ENCODE results near the gene UBL4A. TPM values are rescaled to one million over a fixed set of nuclear protein-coding genes. Genes with fewer than 3 reads are reported as not detected.

UBL4A gene
- total RNA-seq, 1 donor from 2014 or later: 35.0 TPM

DNA sequence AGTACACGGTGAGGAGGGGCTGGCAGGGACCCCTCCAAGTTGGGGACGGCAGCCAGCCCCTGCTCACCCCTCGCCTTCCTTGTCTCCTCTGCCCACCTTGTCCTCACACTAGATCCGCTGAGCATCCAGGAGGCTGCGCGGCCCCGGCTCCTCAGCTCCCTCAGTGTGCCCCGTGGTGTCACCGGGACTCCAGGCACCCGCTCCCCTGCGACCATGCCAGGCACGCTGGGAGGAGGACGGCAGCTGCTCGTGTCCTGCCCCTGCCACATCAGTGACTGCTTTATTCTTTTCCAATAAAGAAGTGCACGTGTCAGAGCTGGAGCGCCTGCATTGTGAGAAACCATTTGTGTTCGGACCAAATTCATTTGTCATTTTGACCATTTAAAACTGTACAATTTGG is 36.1 kb downstream of the UBL4A start:
- Histone ChIP-seq H3K4me3 (ENCODE audit: low read length in 3 of 3) (no peak overlapping the region), H3K9me3 (ENCODE audit: control insufficient read depth in 3 of 3, low read length in 3 of 3) (no peaks in the 10 kb centered on the region), H3K36me3 (ENCODE audit: control insufficient read depth in 3 of 3, insufficient read depth in 3 of 3, low read length in 3 of 3) (peaks cover 22 to 44% (median 30%) of the 10 kb centered on the region in 3 donors), H3K27ac (ENCODE audit: low read depth, low read length) (no peak overlapping the region), H3K27me3 (ENCODE audit: control insufficient read depth in 3 of 3, insufficient read depth in 3 of 3, low read length in 3 of 3) (no peaks in the 10 kb centered on the region), H3K4me1 (ENCODE audit: control insufficient read depth in 3 of 3, insufficient read depth in 3 of 3, low read length in 3 of 3) (peaks cover 2 to 7% (median 5%) of the 10 kb centered on the region in 3 donors), H3K9ac (ENCODE audit: low read depth in 1 of 3, low read length in 3 of 3) (no peak overlapping the region)

DNA sequence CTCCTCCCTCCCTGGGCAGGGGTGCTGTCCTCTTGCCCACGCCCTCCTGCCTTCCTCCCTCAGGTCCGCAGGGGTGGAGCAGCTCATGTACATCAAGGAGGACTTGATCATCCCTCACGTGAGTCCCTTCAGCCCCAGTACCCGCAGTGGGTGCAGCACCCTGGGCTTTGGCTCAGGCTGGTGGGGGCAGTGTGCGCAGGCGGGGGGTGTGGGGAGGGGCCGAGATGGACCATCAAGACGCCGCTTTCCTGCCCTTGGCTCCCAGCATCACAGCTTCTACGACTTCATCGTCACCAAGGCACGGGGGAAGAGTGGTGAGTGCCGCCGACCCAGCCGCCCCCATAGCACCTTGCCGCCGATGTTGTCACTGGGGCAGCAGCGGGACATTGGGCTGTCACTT is 36.8 kb downstream of the UBL4A start:
- no peaks in the 10 kb centered on the region for H3K27me3 ChIP-seq (ENCODE audit: control insufficient read depth in 3 of 3, insufficient read depth in 3 of 3, low read length in 3 of 3)
- H3K9ac ChIP-seq (ENCODE audit: low read depth in 1 of 3, low read length in 3 of 3): no peak overlapping the region
- no peak overlapping the region for H3K4me3 ChIP-seq (ENCODE audit: low read length in 3 of 3)
- H3K36me3 ChIP-seq (ENCODE audit: control insufficient read depth in 3 of 3, insufficient read depth in 3 of 3, low read length in 3 of 3): peaks cover 22 to 44% (median 30%) of the 10 kb centered on the region in 3 donors
- H3K9me3 ChIP-seq (ENCODE audit: control insufficient read depth in 3 of 3, low read length in 3 of 3): no peaks in the 10 kb centered on the region
- peaks cover 9 to 14% (median 12%) of the 10 kb centered on the region in 3 donors for H3K4me1 ChIP-seq (ENCODE audit: control insufficient read depth in 3 of 3, insufficient read depth in 3 of 3, low read length in 3 of 3)
- no peak overlapping the region for H3K27ac ChIP-seq (ENCODE audit: low read depth, low read length)

DNA sequence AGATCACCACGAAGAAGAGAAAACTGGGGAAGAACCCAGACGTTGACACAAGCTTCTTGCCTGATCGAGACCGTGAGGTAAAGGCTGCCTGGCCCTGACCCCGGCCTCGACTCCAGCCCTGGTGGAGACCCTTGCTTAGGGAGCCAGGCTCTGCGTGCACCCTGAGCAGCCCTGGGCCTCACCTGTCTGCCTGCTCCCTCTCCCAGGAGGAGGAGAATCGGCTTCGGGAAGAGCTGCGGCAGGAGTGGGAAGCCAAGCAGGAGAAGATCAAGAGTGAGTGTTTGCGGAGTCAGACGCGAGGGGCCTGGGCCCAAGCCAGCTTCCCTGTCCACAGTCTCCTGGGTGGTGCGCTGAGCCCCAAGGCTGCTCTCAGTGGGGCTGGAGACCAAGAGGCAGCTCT is 37.9 kb downstream of the UBL4A start:
- Histone ChIP-seq H3K36me3 (ENCODE audit: control insufficient read depth in 3 of 3, insufficient read depth in 3 of 3, low read length in 3 of 3) (peaks cover 22 to 44% (median 30%) of the 10 kb centered on the region in 3 donors), H3K27ac (ENCODE audit: low read depth, low read length) (no peak overlapping the region), H3K27me3 (ENCODE audit: control insufficient read depth in 3 of 3, insufficient read depth in 3 of 3, low read length in 3 of 3) (no peaks in the 10 kb centered on the region), H3K4me1 (ENCODE audit: control insufficient read depth in 3 of 3, insufficient read depth in 3 of 3, low read length in 3 of 3) (peaks cover 13 to 19% (median 15%) of the 10 kb centered on the region in 3 donors), H3K9me3 (ENCODE audit: control insufficient read depth in 3 of 3, low read length in 3 of 3) (no peaks in the 10 kb centered on the region), H3K4me3 (ENCODE audit: low read length in 3 of 3) (no peak overlapping the region), H3K9ac (ENCODE audit: low read depth in 1 of 3, low read length in 3 of 3) (no peak overlapping the region)

DNA sequence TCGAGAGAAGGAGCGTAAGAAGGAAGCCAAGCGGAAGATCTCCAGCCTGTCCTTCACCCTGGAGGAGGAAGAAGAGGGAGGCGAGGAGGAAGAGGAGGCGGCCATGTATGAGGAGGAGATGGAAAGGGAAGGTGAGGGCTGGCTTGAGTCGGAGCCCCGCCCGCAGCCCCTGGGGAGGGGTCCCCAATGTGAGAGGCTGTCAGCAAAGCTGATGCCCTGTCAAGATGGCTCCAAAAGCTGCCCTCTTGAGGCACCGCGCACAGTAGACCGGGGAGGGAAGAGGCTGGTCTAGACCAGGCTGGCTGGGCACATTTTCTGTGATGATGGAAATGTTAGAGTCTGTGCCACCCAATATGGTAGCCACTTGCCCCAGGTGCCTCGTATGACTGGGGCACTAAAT is 40.0 kb downstream of the UBL4A start:
- no peak overlapping the region for H3K27ac ChIP-seq (ENCODE audit: low read depth, low read length)
- H3K27me3 ChIP-seq (ENCODE audit: control insufficient read depth in 3 of 3, insufficient read depth in 3 of 3, low read length in 3 of 3): no peaks in the 10 kb centered on the region
- H3K9ac ChIP-seq (ENCODE audit: low read depth in 1 of 3, low read length in 3 of 3): peak overlapping the region in 1 of 3 donors; percentile 3
- H3K36me3 ChIP-seq (ENCODE audit: control insufficient read depth in 3 of 3, insufficient read depth in 3 of 3, low read length in 3 of 3): peaks cover 30 to 47% (median 35%) of the 10 kb centered on the region in 3 donors
- no peaks in the 10 kb centered on the region for H3K9me3 ChIP-seq (ENCODE audit: control insufficient read depth in 3 of 3, low read length in 3 of 3)
- H3K4me3 ChIP-seq (ENCODE audit: low read length in 3 of 3): no peak overlapping the region
- H3K4me1 ChIP-seq (ENCODE audit: control insufficient read depth in 3 of 3, insufficient read depth in 3 of 3, low read length in 3 of 3): peaks cover 16 to 24% (median 16%) of the 10 kb centered on the region in 3 donors

DNA sequence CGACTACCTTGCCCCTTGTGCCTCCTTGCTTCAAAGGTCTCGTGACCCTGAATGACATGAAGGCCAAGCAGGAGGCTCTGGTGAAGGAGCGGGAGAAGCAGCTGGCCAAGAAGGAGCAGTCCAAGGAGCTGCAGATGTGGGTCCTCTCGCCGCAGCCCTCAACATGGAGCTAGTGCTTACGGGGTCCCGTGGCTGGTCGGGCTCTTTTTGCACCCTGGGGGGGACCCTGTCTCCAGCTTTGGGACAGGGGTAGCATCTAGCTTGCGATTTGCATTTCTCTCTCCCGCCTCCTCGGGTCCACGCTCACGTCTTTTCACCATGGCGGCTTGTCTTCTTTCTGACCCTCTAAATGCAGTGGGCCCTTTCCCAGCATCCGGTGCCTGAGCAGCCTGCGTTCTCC is 40.6 kb downstream of the UBL4A start:
- no peak overlapping the region for H3K9ac ChIP-seq (ENCODE audit: low read depth in 1 of 3, low read length in 3 of 3)
- no peak overlapping the region for H3K4me3 ChIP-seq (ENCODE audit: low read length in 3 of 3)
- peaks cover 30 to 48% (median 39%) of the 10 kb centered on the region in 3 donors for H3K36me3 ChIP-seq (ENCODE audit: control insufficient read depth in 3 of 3, insufficient read depth in 3 of 3, low read length in 3 of 3)
- no peaks in the 10 kb centered on the region for H3K9me3 ChIP-seq (ENCODE audit: control insufficient read depth in 3 of 3, low read length in 3 of 3)
- H3K4me1 ChIP-seq (ENCODE audit: control insufficient read depth in 3 of 3, insufficient read depth in 3 of 3, low read length in 3 of 3): peaks cover 16 to 24% (median 16%) of the 10 kb centered on the region in 3 donors
- no peak overlapping the region for H3K27ac ChIP-seq (ENCODE audit: low read depth, low read length)
- H3K27me3 ChIP-seq (ENCODE audit: control insufficient read depth in 3 of 3, insufficient read depth in 3 of 3, low read length in 3 of 3): no peaks in the 10 kb centered on the region

DNA sequence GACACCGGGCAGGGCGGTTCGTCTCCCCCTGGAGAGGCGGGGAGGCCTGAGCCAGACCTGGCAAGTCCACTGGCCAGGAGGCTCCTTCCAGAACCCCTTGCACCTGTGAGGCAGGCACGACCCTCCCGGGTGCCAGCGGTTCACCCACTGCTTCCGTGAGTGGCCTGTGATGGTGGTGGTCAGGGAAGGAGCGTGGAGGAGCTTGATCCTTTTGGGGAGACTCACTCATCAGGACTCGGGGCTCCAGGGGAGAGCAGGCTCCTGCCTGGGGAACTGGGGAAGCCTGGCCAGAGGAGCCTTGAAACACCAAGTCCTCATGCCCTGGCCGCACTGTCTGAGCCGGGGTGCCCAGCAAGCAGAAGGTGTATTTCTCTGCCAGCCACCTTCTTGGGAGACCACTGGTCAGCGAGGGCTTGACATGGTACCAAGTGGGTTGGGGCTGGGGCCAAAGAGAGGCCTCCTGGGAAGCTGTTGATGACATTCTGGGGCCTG is 41.6 kb downstream of the UBL4A start:
- H3K27me3 ChIP-seq (ENCODE audit: control insufficient read depth in 3 of 3, insufficient read depth in 3 of 3, low read length in 3 of 3): no peaks in the 10 kb centered on the region
- peaks cover 16 to 24% (median 16%) of the 10 kb centered on the region in 3 donors for H3K4me1 ChIP-seq (ENCODE audit: control insufficient read depth in 3 of 3, insufficient read depth in 3 of 3, low read length in 3 of 3)
- H3K27ac ChIP-seq (ENCODE audit: low read depth, low read length): peak overlapping the region; percentile 80
- H3K4me3 ChIP-seq (ENCODE audit: low read length in 3 of 3): peak overlapping the region; percentile 49 to 72 (median 61)
- H3K9me3 ChIP-seq (ENCODE audit: control insufficient read depth in 3 of 3, low read length in 3 of 3): no peaks in the 10 kb centered on the region
- H3K9ac ChIP-seq (ENCODE audit: low read depth in 1 of 3, low read length in 3 of 3): peak overlapping the region; percentile 60 to 84 (median 74)
- H3K36me3 ChIP-seq (ENCODE audit: control insufficient read depth in 3 of 3, insufficient read depth in 3 of 3, low read length in 3 of 3): peaks cover 32 to 40% (median 34%) of the 10 kb centered on the region in 3 donors

DNA sequence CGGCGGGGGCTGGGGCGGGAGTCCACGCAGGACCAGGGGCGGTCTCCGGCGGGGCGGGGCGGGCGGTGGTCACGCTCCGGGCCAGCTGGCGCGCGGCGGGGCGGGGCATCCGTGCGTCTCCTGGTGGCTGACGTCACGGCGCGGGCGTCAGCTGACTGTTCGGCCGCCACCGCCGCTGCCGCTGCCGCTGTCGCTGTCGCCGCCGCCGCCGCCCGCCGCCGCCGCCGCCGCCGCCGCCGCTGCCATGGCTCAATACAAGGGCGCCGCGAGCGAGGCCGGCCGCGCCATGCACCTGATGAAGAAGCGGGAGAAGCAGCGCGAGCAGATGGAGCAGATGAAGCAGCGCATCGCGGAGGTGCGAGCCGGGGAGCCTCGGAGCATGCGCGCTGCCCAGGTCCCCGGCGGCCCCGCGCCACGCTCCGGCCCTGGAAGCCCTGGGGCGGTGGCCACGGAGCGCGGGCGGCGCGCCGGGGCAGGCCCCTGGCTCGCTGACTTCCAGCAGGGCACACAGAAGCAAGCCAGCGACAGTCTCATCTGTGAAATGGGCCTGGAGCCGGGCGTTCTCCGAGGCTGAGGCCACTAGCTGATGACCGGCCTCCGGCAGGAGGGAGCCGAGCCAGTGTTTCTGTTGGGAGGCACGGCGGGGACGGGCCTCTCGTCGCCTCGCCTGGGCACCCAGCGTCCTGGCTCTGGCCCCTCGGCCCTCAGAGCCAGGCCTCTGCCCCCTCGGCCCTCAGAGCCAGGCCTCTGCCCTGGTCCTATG is 42.2 kb downstream of the UBL4A start, which contains the start of gene FAM50A:
Gene FAM50A (plus strand): TSS at position 150 of the 763 bp plus-strand sequence. CDS start 95 bp downstream, at position 245.
- Histone ChIP-seq H3K27ac (ENCODE audit: low read depth, low read length) (peak within 1 kb of the TSS; percentile 89), H3K36me3 (ENCODE audit: control insufficient read depth in 3 of 3, insufficient read depth in 3 of 3, low read length in 3 of 3) (peaks cover 28 to 36% (median 32%) of the 10 kb centered on the region in 3 donors), H3K9me3 (ENCODE audit: control insufficient read depth in 3 of 3, low read length in 3 of 3) (no peaks in the 10 kb centered on the region), H3K4me1 (ENCODE audit: control insufficient read depth in 3 of 3, insufficient read depth in 3 of 3, low read length in 3 of 3) (peaks cover 16 to 24% (median 16%) of the 10 kb centered on the region in 3 donors), H3K9ac (ENCODE audit: low read depth in 1 of 3, low read length in 3 of 3) (peak within 1 kb of the TSS; percentile 60 to 84 (median 74)), H3K4me3 (ENCODE audit: low read length in 3 of 3) (peak within 1 kb of the TSS; percentile 49 to 72 (median 61)), H3K27me3 (ENCODE audit: control insufficient read depth in 3 of 3, insufficient read depth in 3 of 3, low read length in 3 of 3) (no peaks in the 10 kb centered on the region)

DNA sequence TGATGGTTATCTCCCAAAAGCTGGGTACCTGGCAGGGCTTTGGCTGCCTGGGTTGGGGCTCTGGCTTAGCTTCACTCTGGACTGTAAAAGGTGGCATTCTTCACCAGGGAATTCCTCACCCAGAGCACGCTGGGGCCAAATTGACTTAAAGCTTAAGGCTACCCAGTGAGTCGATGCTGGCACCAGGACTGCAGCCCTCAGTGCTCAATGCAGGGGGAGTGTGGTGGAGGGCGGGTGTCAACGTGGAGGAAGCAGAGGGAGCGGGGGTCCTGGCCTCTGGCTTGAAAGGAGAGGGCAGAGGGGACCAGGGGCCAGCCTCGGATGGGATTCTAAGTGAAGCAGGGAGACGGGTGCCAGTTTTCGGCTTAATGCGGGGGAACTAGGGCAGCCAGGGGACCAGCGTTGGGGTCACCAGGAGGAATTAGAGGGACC is 42.9 kb downstream of the UBL4A start:
- Histone ChIP-seq H3K27me3 (ENCODE audit: control insufficient read depth in 3 of 3, insufficient read depth in 3 of 3, low read length in 3 of 3) (no peaks in the 10 kb centered on the region), H3K9me3 (ENCODE audit: control insufficient read depth in 3 of 3, low read length in 3 of 3) (no peaks in the 10 kb centered on the region), H3K4me1 (ENCODE audit: control insufficient read depth in 3 of 3, insufficient read depth in 3 of 3, low read length in 3 of 3) (peaks cover 19 to 31% (median 20%) of the 10 kb centered on the region in 3 donors), H3K27ac (ENCODE audit: low read depth, low read length) (peak overlapping the region; percentile 89), H3K36me3 (ENCODE audit: control insufficient read depth in 3 of 3, insufficient read depth in 3 of 3, low read length in 3 of 3) (peaks cover 25 to 29% (median 27%) of the 10 kb centered on the region in 3 donors), H3K9ac (ENCODE audit: low read depth in 1 of 3, low read length in 3 of 3) (peak overlapping the region; percentile 51 to 76 (median 70)), H3K4me3 (ENCODE audit: low read length in 3 of 3) (peak overlapping the region; percentile 48 to 66 (median 60))

DNA sequence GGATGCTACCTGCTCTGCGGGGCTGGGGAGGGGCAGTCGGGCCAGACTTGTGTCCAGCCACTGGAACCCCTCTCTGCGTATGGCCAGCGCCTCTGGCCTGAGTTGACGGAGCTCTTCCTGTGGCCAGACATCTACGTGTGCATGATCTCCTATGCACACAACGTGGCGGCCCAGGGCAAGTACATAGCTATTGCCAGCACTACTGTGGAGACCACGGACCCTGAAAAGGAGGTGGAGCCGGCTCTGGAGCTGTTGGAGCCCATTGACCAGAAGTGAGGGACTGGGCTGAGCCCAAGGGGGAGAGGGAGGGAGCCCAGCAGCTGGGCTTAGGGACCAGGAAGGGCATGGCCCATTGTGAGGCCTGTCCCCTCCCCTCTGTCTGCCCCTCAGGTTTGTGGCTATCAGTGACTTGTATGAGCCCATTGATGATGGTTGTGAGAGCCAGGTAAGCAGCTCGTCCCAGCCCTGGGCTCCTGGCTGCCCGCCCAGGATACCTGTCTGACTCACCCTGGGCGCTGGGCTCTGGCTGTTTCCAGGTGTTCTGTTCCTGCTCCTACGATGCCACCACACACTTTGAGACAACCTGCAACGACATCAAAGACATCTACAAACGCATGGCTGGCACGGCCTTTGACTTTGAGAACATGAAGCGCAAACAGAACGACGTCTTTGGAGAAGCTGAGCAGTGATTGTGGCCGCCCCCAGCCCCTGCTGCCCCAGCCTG is 44.3 kb downstream of the UBL4A start:
- no peak overlapping the region for H3K9ac ChIP-seq (ENCODE audit: low read depth in 1 of 3, low read length in 3 of 3)
- H3K27ac ChIP-seq (ENCODE audit: low read depth, low read length): no peak overlapping the region
- peaks cover 29 to 40% (median 29%) of the 10 kb centered on the region in 3 donors for H3K4me1 ChIP-seq (ENCODE audit: control insufficient read depth in 3 of 3, insufficient read depth in 3 of 3, low read length in 3 of 3)
- H3K36me3 ChIP-seq (ENCODE audit: control insufficient read depth in 3 of 3, insufficient read depth in 3 of 3, low read length in 3 of 3): peaks cover 20 to 26% (median 22%) of the 10 kb centered on the region in 3 donors
- H3K27me3 ChIP-seq (ENCODE audit: control insufficient read depth in 3 of 3, insufficient read depth in 3 of 3, low read length in 3 of 3): no peaks in the 10 kb centered on the region
- no peaks in the 10 kb centered on the region for H3K9me3 ChIP-seq (ENCODE audit: control insufficient read depth in 3 of 3, low read length in 3 of 3)
- no peak overlapping the region for H3K4me3 ChIP-seq (ENCODE audit: low read length in 3 of 3)

Data from skeletal muscle tissue (tissue), 4 donors.